ENCODE data around the gene TCF4. TPM values are rescaled to one million over a fixed set of nuclear protein-coding genes. Genes with fewer than 3 reads are reported as not detected.

The TCF4 gene
- polyA plus RNA-seq, 4 donors: 66.7 to 96.7 (median 70.7) TPM

DNA sequence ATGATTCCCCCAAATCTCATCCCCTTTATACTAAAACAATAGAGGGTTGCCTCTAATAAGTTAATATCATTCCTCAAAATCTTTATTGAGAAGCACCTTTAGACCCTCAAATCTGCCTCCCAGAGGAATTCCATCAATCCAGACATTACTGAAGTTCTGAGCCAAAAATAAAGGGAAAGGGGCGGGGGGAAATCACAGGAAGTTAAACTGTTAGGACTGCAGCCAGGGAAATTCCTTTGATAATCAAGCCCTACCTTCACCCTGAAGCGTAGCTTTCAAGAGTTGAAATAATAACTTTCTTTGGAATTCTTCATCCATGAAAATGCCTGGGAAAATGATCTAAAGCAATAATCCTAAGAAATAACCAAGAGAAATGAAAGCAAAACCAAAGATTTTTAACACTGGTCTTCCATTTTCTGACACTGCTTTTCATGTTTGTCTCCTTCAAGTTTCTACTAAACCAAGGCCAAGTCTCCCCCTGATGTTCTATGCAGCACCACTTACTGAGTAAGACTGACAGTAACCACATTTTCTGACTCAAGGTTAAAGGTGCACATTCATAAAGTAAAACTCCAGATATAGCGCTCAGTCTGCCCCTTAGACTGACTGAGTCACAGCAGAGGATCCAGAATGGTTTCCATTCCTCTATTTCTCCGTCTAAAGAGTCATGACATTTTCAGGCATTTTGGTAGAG lies 78.2 kb downstream of the TCF4 start:
- DNase-seq (ENCODE audit: low read depth in 4 of 4, low spot score in 3 of 4): peak in 1 of 4 donors; percentile 18

DNA sequence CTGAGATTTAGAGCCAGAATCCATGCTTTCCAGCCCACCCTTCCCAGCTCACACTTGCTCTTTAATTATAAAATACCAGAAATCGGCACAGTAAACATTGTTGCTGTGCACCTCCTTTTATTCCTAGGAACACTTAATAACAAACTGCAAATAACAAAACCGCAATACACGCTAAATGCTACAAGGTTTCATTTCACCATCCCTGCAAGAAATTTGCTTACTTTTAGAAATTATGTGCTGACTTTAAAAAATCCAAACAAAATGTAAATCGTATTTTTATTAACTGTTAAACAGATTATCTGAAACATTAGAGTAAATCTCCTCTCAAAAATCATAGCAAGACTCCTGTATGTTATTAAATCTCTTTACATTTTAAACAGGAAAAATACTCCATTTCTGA lies 79.3 kb downstream of the TCF4 start:
- DNase-seq (ENCODE audit: low read depth in 4 of 4, low spot score in 3 of 4): no peak

DNA sequence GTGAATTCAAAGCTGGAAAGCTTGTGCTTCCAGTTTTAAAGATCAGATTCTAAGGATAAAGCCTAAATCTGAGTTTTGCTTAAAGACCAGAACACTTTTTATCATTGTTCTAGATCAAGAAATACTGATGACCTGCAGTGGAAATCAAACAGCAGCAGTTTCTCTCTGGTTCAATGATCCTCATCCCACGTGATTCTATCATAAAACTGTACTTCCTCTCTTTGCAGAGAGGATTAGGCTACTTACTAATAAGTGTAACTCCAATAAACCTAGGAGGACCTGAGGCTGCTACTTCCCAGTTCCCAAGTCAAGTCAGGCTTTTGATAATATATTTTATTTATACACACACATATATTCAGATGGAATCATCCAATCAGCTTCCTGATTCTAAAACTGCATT lies 81.9 kb downstream of the TCF4 start:
- DNase-seq (ENCODE audit: low read depth in 4 of 4, low spot score in 3 of 4): no peak

DNA sequence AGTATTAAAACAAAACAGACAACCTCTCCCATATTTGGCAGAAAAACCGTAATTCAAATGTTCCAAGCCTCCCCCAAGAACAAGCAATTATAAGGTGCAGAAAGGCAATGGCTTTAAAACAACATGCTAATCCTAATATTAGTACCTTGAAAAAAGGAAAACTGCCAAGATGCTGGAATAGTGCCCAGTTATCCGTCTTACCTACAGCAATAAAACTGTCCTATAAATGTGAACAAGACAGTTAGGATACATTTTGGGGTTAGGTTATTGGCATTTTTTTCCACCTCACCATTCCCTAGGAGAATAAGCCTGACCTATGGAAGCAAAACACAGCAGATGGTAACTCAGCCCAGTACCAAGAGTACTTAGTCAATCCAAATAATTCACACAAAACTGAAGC lies 83.2 kb downstream of the TCF4 start:
- no peak for DNase-seq (ENCODE audit: low read depth in 4 of 4, low spot score in 3 of 4)

DNA sequence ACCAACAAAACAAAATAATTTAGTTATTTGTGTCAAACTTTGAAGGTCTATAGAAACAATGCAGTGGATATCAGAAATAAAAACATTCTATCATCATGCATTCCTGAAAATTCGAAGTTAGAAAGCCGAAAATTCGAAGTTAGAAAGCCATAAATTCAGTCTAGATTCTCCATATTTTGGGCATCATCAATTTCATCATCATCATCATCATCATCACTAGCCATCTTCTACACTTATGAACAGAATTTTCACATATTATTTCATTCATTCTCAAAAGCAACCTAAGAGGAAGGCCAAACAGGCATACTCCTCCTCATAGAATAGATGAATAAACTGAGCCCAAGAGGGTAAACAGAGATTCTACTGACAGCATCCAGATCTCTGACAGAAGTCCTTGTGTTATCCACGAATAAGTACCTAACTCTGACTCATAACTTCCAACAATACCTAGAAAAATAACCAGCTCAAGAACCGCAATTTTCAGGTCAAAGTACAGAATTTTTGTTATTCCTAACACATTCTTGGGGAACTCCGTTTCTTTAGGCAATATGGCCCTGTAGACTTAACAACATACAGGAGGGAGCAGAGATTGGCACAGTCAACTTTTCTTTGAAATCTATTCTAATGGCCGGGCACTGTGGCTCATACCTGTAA lies 84.7 kb downstream of the TCF4 start:
- no peak for DNase-seq (ENCODE audit: low read depth in 4 of 4, low spot score in 3 of 4)

DNA sequence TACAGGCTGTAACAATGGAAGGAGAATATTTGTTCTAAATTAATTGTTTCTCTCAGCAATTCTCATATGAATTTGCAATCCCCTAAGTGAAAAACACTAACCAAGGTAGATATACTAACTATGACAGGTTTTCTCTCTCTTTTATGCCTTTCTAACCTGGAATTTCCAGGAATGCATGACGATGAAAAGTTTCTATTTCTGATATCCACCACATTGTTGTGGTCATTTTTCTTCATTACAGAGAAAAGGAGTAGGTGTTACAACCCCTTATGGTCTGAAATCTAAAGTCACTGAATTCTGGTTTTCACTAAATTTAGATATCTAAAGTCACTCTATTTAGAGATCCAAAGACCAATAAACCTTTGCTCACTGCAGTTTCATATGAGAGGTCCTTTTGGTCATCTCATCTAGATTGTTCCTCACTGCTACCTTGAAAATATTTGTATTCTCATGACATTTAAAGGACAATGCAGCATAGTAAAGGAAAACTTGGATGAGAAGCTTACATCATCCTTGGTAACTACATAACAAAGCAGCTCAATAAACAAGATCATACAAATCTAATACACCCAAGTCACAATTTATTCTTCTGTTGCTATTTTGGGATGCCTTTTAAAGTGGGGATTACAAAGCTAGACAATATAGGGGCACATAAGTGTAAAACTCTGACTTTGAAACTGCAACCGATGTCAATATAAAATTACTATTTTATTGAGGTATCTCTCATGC lies 85.8 kb downstream of the TCF4 start:
- DNase-seq (ENCODE audit: low read depth in 4 of 4, low spot score in 3 of 4): no peak

DNA sequence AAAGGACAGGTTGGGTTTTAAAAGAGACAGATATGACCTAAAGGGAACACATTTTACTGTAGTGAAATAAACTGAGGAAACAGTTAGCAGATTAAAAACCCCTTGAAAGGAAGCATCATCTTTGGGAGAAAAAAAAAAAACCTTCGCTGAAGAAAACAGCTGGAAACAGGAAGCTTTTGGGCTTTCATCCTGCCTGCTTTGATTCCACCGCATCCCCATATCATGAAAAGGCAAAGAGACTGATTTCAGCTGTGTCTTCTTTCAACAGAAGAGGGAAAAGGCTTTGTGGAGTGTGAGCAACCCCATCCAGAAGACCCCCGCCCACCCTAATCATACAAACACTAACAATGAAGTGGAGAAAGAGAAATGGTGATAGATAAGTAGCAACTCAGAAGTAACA lies 86.4 kb downstream of the TCF4 start:
- no peak for DNase-seq (ENCODE audit: low read depth in 4 of 4, low spot score in 3 of 4)

DNA sequence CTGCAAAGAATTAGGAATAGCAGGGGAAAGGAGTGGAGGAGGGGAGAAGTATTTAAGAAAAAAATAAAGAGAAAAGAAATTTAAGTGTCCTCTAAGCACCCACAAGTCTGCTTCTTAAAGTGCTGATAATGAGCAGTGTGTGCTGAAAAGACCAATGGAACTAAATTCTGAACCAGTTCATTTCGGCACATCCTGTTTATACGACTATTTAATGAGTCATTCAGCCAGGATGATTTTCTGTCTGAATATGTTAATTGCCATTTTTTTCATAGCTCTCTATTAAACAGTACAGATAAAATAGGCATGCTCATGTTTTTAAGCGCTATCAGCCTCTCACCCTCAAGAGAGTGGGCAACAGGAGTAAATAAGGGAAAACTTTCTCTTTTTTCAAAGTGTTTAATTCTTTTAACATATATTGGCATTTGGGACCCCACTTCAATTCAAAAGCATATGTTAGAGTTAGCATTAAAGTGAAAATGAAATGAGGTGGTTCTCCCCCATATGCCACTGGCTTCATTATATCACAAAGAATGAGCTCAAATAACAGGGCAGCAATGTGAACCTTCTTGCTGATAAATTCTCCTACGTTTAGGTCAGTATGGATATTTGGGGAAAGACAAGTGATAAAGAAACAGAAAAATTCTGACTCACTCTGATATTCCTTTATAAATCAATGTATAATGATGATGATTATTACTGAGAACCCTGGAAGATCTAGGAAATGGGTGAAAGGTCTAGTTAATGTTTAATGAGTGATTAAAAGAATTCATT lies 87.5 kb downstream of the TCF4 start:
- no peak for DNase-seq (ENCODE audit: low read depth in 4 of 4, low spot score in 3 of 4)

DNA sequence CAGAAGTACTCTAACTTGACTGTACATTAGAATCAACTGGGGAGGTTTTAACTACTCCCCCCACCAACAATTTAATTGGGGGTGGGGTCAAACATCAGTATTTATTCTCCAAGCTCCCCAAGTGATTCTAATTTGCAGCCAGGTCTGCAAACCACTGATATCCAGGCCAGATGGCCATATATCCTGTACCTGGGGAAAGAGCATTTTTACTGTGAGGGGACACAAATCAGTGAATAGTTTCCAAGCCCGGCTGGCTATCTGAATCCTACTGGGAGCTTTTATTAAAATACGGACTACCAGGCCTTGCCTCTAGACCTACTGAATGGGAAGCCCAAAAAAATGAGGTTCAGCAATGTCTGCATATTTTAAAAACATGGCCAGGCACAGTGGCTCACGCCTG lies 88.5 kb downstream of the TCF4 start:
- no peak for DNase-seq (ENCODE audit: low read depth in 4 of 4, low spot score in 3 of 4)

DNA sequence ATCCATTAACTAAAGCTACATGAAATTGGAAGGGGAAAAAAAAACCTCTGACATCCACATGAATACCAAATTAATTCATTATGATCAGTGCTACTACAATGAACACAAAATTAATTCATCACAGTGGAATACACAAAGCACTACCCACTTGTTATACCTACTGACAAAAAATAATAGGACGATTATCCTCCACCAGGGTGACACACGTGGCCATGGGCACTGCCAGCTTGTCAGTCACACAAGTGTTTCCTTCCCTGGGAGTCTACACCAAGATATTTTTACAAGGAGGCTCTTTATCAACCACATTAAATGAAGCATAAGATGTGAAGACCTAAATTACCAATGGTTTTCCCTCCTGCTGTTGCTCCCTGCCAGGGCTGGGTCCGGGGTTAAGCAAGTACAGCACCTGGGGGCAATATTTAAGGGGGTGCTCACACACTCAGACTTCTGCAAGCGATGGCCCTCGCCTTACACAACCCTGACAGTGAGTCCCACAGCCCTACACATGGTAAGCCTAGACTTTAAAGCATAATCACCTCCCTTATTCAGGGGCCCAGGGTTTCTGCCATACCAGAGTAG lies 90.1 kb downstream of the TCF4 start:
- DNase-seq (ENCODE audit: low read depth in 4 of 4, low spot score in 3 of 4): no peak

DNA sequence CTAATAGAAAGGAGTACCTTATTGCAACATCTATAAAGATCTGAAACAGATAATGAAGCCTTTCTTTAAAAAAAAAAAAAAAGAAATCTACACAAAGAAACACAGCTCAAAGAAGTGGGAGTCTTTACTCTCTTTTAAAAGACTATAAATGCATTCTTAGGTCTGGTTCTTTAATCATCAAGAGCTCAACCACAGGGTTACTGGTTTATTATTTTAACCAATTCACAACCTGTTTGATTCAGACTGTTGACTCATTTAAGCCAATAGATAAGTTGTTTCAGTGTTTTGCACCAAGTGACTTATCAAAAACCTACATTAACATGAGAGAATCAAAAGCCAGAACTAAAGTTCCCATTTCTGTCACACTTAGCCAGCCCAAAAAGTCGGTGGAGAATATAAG lies 93.1 kb downstream of the TCF4 start:
- DNase-seq (ENCODE audit: low read depth in 4 of 4, low spot score in 3 of 4): no peak

DNA sequence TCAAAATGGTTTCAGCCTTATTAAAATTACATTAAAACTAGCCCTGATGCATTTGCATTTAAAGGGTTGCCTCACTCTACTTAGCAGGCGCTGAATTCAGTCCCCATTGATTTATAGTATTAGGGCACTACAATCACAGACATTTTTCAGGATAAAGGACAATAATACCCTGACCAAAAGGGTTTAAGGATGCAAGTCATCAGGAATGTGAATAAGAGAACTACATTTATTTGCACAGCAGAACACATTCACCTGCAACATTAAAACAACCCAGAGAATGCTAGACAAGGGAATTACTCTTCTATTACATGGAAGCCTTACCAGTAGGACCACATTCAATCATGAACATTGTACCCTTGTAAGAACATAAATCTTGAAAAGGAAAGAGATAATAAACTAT lies 93.6 kb downstream of the TCF4 start:
- DNase-seq (ENCODE audit: low read depth in 4 of 4, low spot score in 3 of 4): no peak

DNA sequence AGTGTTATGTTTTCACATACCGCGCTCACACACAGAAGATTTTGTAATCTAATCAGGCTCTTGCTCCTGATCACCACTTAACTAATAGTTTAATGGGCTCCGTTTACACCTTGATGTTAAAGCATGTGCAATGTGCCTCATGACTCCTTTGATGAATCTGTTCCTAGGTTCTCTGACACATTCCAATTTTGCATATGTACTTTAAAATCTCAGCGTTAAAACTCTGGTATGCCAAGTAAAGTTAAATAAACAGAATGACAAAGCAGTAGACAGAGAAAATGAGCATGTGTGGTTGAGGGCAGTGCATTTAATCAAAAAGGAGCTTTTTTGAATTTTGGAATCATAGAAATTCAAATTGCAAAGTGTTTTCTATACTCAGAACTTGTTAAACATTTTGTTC lies 96.4 kb downstream of the TCF4 start:
- DNase-seq (ENCODE audit: low read depth in 4 of 4, low spot score in 3 of 4): no peak

DNA sequence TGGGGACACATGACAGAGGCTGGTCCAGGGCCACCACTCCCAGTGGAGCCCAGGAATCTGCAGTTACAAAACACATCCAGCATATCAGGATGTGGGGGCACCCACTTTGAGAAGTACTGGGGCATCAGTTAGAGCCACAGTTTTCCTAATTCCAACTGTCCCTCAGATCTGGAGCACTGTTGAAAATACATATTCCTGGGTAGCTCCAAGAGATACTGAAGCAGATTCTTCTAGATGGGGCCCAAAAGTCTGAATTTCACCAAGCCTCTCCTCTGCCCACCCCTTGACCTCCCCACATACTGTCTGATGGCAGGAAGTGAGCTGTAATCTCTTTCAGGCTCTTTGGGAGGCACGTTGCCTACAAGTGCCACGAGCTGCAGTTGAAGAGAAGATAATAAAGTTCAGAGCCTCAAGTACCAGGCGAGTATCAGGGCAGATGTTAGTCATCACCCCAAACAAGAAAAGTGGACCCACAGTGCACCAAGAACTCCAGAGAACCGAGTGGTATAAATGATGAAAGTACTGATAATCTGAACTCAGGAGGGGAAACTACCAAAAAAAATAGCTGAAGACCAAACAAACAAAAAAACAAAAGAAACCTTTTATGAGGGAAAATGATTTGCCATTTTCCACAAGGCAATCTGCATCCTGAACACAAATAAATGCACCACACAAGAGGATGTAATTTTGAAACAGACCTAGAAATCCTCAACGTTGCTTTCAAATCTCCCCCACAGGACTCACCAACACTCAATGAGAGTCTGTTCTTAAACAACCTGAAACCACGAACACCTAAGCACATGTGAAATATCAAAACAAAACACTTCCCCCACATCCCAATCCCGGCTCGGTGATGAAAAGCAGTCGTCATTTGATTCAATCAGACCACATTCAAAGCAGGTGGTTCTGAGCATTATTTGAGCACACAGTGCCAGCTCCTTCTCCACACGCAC lies 98.7 kb downstream of the TCF4 start:
- no peak for DNase-seq (ENCODE audit: low read depth in 4 of 4, low spot score in 3 of 4)

DNA sequence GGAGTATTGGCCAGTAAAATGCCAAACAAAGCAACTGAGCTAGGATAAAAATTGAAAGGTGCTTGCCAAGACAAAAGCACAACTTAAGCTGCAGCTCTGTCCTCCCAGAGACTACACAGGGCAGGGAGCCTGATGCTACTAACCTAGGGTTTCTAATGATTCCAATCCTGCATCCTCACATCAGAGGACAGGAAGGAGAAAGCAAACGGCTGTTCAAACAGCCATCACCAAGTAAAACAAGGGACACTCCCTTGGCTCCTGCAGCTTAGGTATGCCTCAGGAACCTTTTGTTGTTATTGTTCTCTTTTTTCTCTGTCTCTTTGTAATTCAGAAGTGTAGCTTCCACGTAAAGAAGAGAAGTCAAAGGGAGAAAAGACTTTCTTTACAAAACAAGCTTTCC lies 99.5 kb downstream of the TCF4 start:
- DNase-seq (ENCODE audit: low read depth in 4 of 4, low spot score in 3 of 4): no peak

DNA sequence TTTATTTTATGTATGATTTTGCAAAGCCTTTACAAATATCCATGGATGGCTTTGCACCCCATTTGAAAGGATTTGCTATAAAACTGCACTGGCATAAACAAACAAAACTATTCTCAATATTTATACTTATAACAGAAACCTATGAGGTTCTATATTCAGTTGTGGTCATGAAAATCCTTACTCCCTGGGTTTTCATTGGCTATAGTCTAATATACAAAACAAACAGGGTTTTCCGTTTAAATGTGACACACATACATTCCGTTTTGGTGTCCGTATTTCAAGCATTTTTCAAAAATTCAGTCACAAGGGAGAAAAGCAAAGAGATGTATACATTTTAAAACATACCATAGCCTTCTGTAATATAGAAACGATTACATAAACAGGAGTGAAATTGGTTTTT lies 100.0 kb downstream of the TCF4 start:
- DNase-seq (ENCODE audit: low read depth in 4 of 4, low spot score in 3 of 4): no peak

DNA sequence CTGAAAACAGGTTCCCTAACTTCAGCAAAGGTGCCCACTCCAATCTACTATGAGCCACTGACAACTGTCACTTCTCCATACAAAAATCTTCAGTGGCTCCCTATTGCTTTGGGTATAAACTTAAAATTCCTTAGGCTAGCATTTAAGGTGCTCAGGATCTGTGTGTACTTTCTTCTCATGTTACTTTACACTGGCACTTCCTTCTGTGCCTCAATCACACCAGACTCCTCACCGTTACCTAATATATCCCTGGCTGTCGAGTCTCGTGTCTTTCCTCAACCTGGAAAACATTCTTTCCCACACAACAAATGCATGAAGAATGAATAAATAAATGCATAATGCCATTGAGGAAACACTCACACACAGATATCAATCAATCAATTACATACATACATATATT lies 101.1 kb downstream of the TCF4 start:
- DNase-seq (ENCODE audit: low read depth in 4 of 4, low spot score in 3 of 4): no peak

DNA sequence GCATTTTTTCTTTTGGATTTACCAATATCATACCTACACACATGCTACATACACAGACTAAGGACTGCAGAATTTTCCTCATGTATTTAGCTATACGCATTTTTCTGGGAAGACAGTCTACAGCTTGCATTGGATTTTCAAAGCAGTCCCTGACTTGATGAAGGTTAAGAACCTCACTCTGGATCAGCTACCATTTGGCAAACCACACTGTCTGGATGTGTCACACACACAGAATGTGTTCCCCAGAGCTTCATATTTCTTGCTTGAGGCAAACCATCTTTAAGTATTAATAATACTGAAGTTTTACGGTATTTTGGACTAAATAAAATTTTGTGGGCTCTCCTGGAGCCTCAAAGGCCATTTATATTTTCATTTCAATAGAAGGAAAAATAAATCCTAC lies 102.3 kb downstream of the TCF4 start:
- DNase-seq (ENCODE audit: low read depth in 4 of 4, low spot score in 3 of 4): no peak

DNA sequence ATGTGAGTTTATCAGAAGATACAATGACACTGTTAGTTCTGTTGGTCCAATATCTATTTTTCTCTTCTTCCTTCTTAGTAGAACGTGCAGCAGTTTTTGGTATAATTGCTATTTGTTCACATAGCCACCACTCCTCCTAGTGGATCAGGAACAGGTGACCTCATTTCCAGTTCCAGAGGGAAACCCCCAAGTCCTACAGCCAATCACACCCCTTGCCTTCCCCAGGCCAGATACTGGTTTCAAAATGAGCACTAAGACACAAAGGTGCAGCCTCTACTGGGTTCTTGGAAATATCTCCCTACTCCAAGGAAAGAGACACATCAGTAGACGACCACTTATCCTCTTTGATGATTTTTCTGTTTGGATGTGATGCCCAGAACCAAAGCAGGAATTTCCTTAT lies 103.2 kb downstream of the TCF4 start:
- DNase-seq (ENCODE audit: low read depth in 4 of 4, low spot score in 3 of 4): no peak

Data from left renal pelvis (tissue), 4 donors.